GM18507 (cell line): ENCODE data around the gene TSEN15.

Experiments used
- DNase-seq: peaks from one replicate; pipeline ENCODE4 v3.0.0; 2011; ENCODE audit warnings: low read depth; ENCODE audit not compliant: insufficient read length; ENCODE audit errors: extremely low spot score
- FAIRE-seq: peaks from 2 replicates; lab custom pipeline; 2011; peaks lifted over from hg19 to GRCh38; lab: Jason Lieb, UNC

The TSEN15 gene

GRCh38 chr1:184049836-184050468 is 1.6 kb upstream of the TSEN15 start:
- DNase-seq, result no peak
- FAIRE-seq, result no peak

- DNase-seq (no peak), FAIRE-seq (no peak)
Observed at GRCh38 chr1:184050636-184051035, 894 bp upstream of the TSEN15 start.

- DNase-seq (no peak), FAIRE-seq (no peak)
Observed at GRCh38 chr1:184051138-184051484, 419 bp upstream of the TSEN15 start.

- FAIRE-seq (no peak), DNase-seq (no peak)
Observed at GRCh38 chr1:184052194-184052559, 647 bp downstream of the TSEN15 start.

- no peak for FAIRE-seq
- DNase-seq, result no peak
Observed at GRCh38 chr1:184052750-184053149, 1.2 kb downstream of the TSEN15 start.

GRCh38 chr1:184053881-184054280 is 2.4 kb downstream of the TSEN15 start:
- FAIRE-seq, result no peak

GRCh38 chr1:184056921-184057555 is 5.5 kb downstream of the TSEN15 start:
- FAIRE-seq (no peak), DNase-seq (no peak)

More at GRCh38 chr1:184053881-184054280, 2.4 kb downstream of the TSEN15 start:
- DNase-seq, result no peak

GRCh38 chr1:184059887-184060286 is 8.4 kb downstream of the TSEN15 start:
- DNase-seq (no peak), FAIRE-seq (no peak)

GRCh38 chr1:184060316-184060715 is 8.8 kb downstream of the TSEN15 start:
- DNase-seq (no peak), FAIRE-seq (no peak)

- FAIRE-seq (no peak), DNase-seq (no peak)
Observed at GRCh38 chr1:184061396-184062003, 10.0 kb downstream of the TSEN15 start.

GRCh38 chr1:184062640-184063286 is 11.2 kb downstream of the TSEN15 start:
- DNase-seq, result no peak
- FAIRE-seq, result no peak

GRCh38 chr1:184065559-184065958 is 14.0 kb downstream of the TSEN15 start:
- DNase-seq (no peak), FAIRE-seq (no peak)

- DNase-seq (no peak), FAIRE-seq (no peak)
Observed at GRCh38 chr1:184068354-184068753, 16.8 kb downstream of the TSEN15 start.

GRCh38 chr1:184069675-184070074 is 18.1 kb downstream of the TSEN15 start:
- FAIRE-seq (peak; percentile 31), DNase-seq (no peak)

GRCh38 chr1:184072376-184072775 is 20.8 kb downstream of the TSEN15 start:
- no peak for DNase-seq

GRCh38 chr1:184074383-184074782 is 22.9 kb downstream of the TSEN15 start:
- no peak for FAIRE-seq
- DNase-seq, result no peak

More at GRCh38 chr1:184072376-184072775, 20.8 kb downstream of the TSEN15 start:
- no peak for FAIRE-seq

GRCh38 chr1:184075055-184076029 is 23.8 kb downstream of the TSEN15 start:
- FAIRE-seq (no peak), DNase-seq (no peak)

- FAIRE-seq (no peak), DNase-seq (no peak)
Observed at GRCh38 chr1:184078564-184079249, 27.2 kb downstream of the TSEN15 start.

GRCh38 chr1:184080309-184080708 is 28.8 kb downstream of the TSEN15 start:
- FAIRE-seq (no peak), DNase-seq (no peak)
